Endothelial cell of umbilical vein (primary cell): ENCODE data around the gene TRIM2. TPM values are rescaled to one million over a fixed set of nuclear protein-coding genes. Genes with fewer than 3 reads are reported as not detected.

Source experiments
- BruUV-seq: library from RNA; stranded (reverse); fragments of 400-500 nt; replicated peaks from 2 replicates; lab custom pipeline; 2021; lab: Mats Ljungman, UMichigan
- CTCF ChIA-PET: fragments of 300-600, 350-600 bp; sonication (Branson Sonifier 250); formaldehyde crosslinking; loops from one replicate; lab custom pipeline; 2021; ENCODE audit warnings: antibody characterized with exemption, inconsistent platforms; lab: Charles Lee
- POLR2A ChIA-PET: fragments of 300-600, 350-600 bp; sonication (Branson Sonifier 250); formaldehyde crosslinking; loops from one replicate; lab custom pipeline; 2021; ENCODE audit warnings: antibody characterized with exemption, inconsistent platforms; lab: Charles Lee
- DNase-seq: peaks from one replicate; pipeline ENCODE4 v3.0.0-alpha.2; 2011; ENCODE audit warnings: low read depth, low spot score
- FAIRE-seq: peaks from 2 replicates; lab custom pipeline; 2011; peaks lifted over from hg19 to GRCh38; lab: Jason Lieb, UNC
- H2AFZ ChIP-seq: 2 replicates; pipeline ENCODE4 v1.6.0; 2012; ENCODE audit warnings: low read depth, low read length, control low read depth, inconsistent platforms
- H3K27ac ChIP-seq: 2 replicates; pipeline ENCODE4 v1.5.1; 2011; ENCODE audit warnings: low read depth, mild to moderate bottlenecking, control low read depth, low read length, moderate library complexity; ENCODE audit not compliant: insufficient read depth
- H3K27me3 ChIP-seq, 2 experiments: 2 replicates each; pipeline versions ENCODE4 v1.6.0 to v1.6.1; 2011; ENCODE audit warnings: low read length in 2 of 2, mixed read lengths in 1 of 2; ENCODE audit not compliant: control insufficient read depth in 2 of 2, insufficient read depth in 2 of 2
- H3K36me3 ChIP-seq, 2 experiments: 2 replicates in 1 of 2; 3 replicates in 1 of 2; pipeline ENCODE4 v1.5.1; 2011; ENCODE audit warnings: low read length in 2 of 2, mild to moderate bottlenecking in 1 of 2, moderate library complexity in 1 of 2; ENCODE audit not compliant: control insufficient read depth in 2 of 2, insufficient read depth in 2 of 2; ENCODE audit errors: extremely low read depth in 1 of 2
- H3K4me1 ChIP-seq: 3 replicates; pipeline ENCODE4 v1.5.1; 2011; ENCODE audit warnings: mild to moderate bottlenecking, low read length; ENCODE audit not compliant: control insufficient read depth, insufficient read depth; ENCODE audit errors: extremely low read depth
- H3K4me2 ChIP-seq: 2 replicates; pipeline ENCODE4 v1.6.1; 2011; ENCODE audit warnings: low read length, control low read depth, mixed read lengths; ENCODE audit not compliant: insufficient read depth
- H3K4me3 ChIP-seq, 3 experiments: fragments of 200-600 bp in 1 of 3; sonication (generic), shearing (Covaris generic) in 1 of 3; replicated peaks in 1 of 3; 2 replicates each; pipeline ENCODE4 v1.5.1; 2011 to 2016; ENCODE audit warnings: control low read depth in 3 of 3, low read length in 3 of 3, mild to moderate bottlenecking in 2 of 3, inconsistent platforms in 1 of 3, low read depth in 1 of 3, moderate library complexity in 1 of 3; ENCODE audit not compliant: insufficient read depth in 1 of 3
- H3K79me2 ChIP-seq: 2 replicates; pipeline ENCODE4 v1.6.0; 2012; ENCODE audit warnings: low read length, inconsistent platforms; ENCODE audit not compliant: control insufficient read depth, insufficient read depth
- H3K9ac ChIP-seq: replicated peaks from 2 replicates; pipeline ENCODE3; 2011; ENCODE audit warnings: low read length, control low read depth; ENCODE audit not compliant: insufficient read depth; ENCODE audit errors: extremely low read depth
- H3K9me1 ChIP-seq: replicated peaks from 3 replicates; pipeline ENCODE4 v1.6.0; 2011; ENCODE audit warnings: mild to moderate bottlenecking, low read length; ENCODE audit not compliant: control insufficient read depth, insufficient read depth; ENCODE audit errors: extremely low read depth
- H3K9me3 ChIP-seq: replicated peaks from 2 replicates; pipeline ENCODE4 v1.5.1; 2012; ENCODE audit warnings: low read length, inconsistent platforms; ENCODE audit not compliant: control insufficient read depth, insufficient read depth
- H4K20me1 ChIP-seq: replicated peaks from 2 replicates; pipeline ENCODE3; 2011; ENCODE audit warnings: mild to moderate bottlenecking, low read length; ENCODE audit not compliant: control insufficient read depth, insufficient read depth; ENCODE audit errors: extremely low read depth
- EZH2 ChIP-seq: IDR thresholded peaks from 2 replicates; pipeline ENCODE4 v1.6.1; 2012; ENCODE audit warnings: borderline replicate concordance, low read depth, mild to moderate bottlenecking, moderate library complexity, low read length, inconsistent platforms; ENCODE audit not compliant: severe bottlenecking
- FOS ChIP-seq: IDR thresholded peaks from 2 replicates; pipeline ENCODE4 v1.6.1; 2011; ENCODE audit warnings: mild to moderate bottlenecking, low read length, moderate library complexity, borderline replicate concordance; ENCODE audit not compliant: insufficient read depth
- GATA2 ChIP-seq: IDR thresholded peaks from 2 replicates; pipeline ENCODE4 v1.7.0; 2011; ENCODE audit warnings: low read depth, mild to moderate bottlenecking, moderate library complexity, mixed read lengths, low read length; ENCODE audit not compliant: insufficient read length, insufficient read depth
- MYC ChIP-seq: IDR thresholded peaks from one replicate; pipeline ENCODE4 v1.6.1; 2011; ENCODE audit warnings: mild to moderate bottlenecking, low read depth, low read length
- POLR2A ChIP-seq: IDR thresholded peaks from 2 replicates; pipeline ENCODE4 v1.6.1; 2012; ENCODE audit warnings: low read depth, mild to moderate bottlenecking, control low read depth, low read length
- dilution Hi-C: fragments of 300-500 bp; cut with MboI; formaldehyde crosslinking; loops from one replicate; pipeline ENCODE4 v1.15.0; 2019; ENCODE audit warnings: low sequenced_read_pairs; ENCODE audit not compliant: extremely low pct_ligation_motif_present
- intact Hi-C: fragments of 100-400 bp; cut with micrococcal nuclease; formaldehyde crosslinking; loops from one replicate; pipeline ENCODE4 v1.10.0; 2022
- polyA plus RNA-seq, 4 experiments: library from polyadenylated mRNA; depleted of rRNA in 3 of 4; stranded (reverse) in 3 of 4; unstranded in 1 of 4; fragments of >200 nt; gene quantifications; 2 replicates each; pipeline versions ENCODE4 v1.2.1 to v1.2.3, GENCODE V29; 2011 to 2012; ENCODE audit warnings: missing spikeins in 1 of 4
- total RNA-seq: library from RNA; stranded (reverse); gene quantifications from 2 replicates; pipeline ENCODE4 v1.2.3, GENCODE V29; 2021
- TF ChIP-seq, protein P1 (sequence below), 2 donors: IDR thresholded peaks; 1 replicate in 1 of 2; 2 replicates in 1 of 2; pipeline ENCODE4 v1.5.1; 2011; ENCODE audit warnings: low read length in 2 of 2, mild to moderate bottlenecking in 2 of 2, moderate library complexity in 2 of 2, control low read depth in 1 of 2, inconsistent platforms in 1 of 2, low read depth in 1 of 2; ENCODE audit not compliant: insufficient read depth in 1 of 2; ENCODE audit errors: extremely low read depth in 1 of 2
- TF ChIP-seq, protein P2 (sequence below): IDR thresholded peaks from 2 replicates; pipeline ENCODE4 v1.6.1; 2011; ENCODE audit not compliant: insufficient read depth, insufficient read length

TRIM2 gene
- total and polyA plus RNA-seq, 2 donors (not counting 3 experiments of a cell fraction or from before 2014, with no cell fraction given) = 6.8 to 19.7 TPM

DNA sequence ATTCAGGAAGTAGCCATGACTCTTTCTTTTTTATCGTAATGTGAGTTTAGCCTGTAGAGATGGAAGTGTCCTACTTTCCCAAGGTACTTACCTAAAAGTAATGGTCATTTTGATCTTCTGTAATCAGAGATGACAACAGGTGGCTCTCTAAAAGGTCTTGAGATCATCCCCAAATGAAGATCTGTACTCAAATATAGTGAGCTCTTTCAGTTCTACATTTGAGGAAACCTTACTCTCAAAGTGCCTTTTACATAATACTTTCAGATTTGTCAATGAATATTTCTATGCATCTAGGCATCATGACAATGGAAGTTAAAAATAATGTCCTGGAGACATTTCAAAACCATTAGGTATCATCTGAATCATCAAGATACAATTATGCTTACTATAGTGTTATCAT lies 123.0 kb downstream of the TRIM2 start:
- Histone ChIP-seq H3K4me2 (no peak overlapping the region), H3K4me3 (no peak overlapping the region), H2AFZ (no peak overlapping the region), H4K20me1 (no peaks in the 10 kb centered on the region), H3K4me1 (peaks cover 19% of the 10 kb centered on the region), H3K9me1 (no peaks in the 10 kb centered on the region), H3K27me3 (no peaks in the 10 kb centered on the region), H3K36me3 (no peaks in the 10 kb centered on the region), H3K27ac (no peak overlapping the region), H3K9ac (no peak overlapping the region), H3K79me2 (no peaks in the 10 kb centered on the region), H3K9me3 (no peaks in the 10 kb centered on the region)
- ChIA-PET POLR2A (no interaction called here), CTCF (interaction anchor here (2.0 to 2.5 kb wide), 2 partner anchors 184 to 247 kb away, joined by 6 to 14 read pairs; no protein-coding TSS in a partner anchor)
- intact Hi-C loops (no loop called here), dilution Hi-C loops (no loop called here)
- BruUV-seq = no TSS peak
- no peak for TF ChIP-seq POLR2A
- no peak for TF ChIP-seq MYC
- TF ChIP-seq, protein P1, sequence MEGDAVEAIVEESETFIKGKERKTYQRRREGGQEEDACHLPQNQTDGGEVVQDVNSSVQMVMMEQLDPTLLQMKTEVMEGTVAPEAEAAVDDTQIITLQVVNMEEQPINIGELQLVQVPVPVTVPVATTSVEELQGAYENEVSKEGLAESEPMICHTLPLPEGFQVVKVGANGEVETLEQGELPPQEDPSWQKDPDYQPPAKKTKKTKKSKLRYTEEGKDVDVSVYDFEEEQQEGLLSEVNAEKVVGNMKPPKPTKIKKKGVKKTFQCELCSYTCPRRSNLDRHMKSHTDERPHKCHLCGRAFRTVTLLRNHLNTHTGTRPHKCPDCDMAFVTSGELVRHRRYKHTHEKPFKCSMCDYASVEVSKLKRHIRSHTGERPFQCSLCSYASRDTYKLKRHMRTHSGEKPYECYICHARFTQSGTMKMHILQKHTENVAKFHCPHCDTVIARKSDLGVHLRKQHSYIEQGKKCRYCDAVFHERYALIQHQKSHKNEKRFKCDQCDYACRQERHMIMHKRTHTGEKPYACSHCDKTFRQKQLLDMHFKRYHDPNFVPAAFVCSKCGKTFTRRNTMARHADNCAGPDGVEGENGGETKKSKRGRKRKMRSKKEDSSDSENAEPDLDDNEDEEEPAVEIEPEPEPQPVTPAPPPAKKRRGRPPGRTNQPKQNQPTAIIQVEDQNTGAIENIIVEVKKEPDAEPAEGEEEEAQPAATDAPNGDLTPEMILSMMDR (IDR thresholded peaks at IDR 0.05; ENCODE audit: extremely low read depth in 1 of 2, insufficient read depth in 1 of 2, low read depth in 1 of 2, low read length in 2 of 2) = no peak
- TF ChIP-seq EZH2 = no peak
- TF ChIP-seq, protein P2, sequence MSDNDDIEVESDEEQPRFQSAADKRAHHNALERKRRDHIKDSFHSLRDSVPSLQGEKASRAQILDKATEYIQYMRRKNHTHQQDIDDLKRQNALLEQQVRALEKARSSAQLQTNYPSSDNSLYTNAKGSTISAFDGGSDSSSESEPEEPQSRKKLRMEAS = no peak
- no peak for TF ChIP-seq GATA2
- TF ChIP-seq FOS = no peak
- FAIRE-seq = no peak
- no peak for DNase-seq
